ENCODE measurements around the gene MSLN.

DNA sequence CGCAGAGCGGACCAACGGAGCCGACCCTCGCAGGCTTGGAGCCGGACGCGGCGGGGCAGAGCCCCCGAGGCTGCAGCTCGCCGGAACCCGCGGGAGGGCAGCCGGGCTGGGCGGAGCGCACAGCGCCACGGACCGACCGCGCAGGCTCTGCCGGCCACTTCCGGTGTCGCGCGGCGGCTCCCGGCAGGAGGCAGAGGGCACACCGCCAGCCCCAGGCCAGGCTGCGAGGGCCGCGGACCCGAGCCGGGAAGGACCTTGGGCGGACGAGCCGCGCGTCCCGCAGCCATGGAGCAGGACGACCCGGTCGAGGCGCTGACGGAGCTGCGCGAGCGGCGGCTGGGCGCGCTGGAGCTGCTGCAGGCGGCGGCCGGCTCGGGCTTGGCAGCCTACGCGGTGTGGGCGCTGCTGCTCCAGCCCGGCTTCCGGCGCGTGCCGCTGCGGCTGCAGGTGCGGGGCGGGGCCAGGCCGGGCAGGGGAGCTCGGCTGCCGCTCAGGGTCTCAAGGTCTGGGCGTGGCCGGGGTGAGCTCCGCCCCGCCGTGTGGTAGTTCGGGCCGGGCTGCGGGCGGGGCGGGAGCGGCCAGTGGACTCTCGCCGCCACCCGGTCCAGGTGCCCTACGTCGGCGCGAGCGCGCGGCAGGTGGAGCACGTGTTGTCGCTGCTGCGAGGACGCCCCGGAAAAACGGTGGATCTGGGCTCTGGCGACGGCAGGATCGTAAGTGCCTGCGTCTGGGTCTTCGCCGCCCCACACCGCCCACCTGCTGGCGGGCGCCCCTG, 39.4 kb upstream of the MSLN start, which contains the start of gene ANTKMT:
- TF ChIP-seq, protein P1, sequence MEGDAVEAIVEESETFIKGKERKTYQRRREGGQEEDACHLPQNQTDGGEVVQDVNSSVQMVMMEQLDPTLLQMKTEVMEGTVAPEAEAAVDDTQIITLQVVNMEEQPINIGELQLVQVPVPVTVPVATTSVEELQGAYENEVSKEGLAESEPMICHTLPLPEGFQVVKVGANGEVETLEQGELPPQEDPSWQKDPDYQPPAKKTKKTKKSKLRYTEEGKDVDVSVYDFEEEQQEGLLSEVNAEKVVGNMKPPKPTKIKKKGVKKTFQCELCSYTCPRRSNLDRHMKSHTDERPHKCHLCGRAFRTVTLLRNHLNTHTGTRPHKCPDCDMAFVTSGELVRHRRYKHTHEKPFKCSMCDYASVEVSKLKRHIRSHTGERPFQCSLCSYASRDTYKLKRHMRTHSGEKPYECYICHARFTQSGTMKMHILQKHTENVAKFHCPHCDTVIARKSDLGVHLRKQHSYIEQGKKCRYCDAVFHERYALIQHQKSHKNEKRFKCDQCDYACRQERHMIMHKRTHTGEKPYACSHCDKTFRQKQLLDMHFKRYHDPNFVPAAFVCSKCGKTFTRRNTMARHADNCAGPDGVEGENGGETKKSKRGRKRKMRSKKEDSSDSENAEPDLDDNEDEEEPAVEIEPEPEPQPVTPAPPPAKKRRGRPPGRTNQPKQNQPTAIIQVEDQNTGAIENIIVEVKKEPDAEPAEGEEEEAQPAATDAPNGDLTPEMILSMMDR (IDR thresholded peaks at IDR 0.05): no peak
- TF ChIP-seq POLR2A (IDR thresholded peaks at IDR 0.05): no peak

Data from lower leg skin (tissue), 3 donors.